Calu3 (cell line): ENCODE measurements around the gene RER1. TPM values are rescaled to one million over a fixed set of nuclear protein-coding genes. Genes with fewer than 3 reads are reported as not detected.

Experiments
- BruUV-seq: library from RNA; stranded (reverse); fragments of 400-500 nt; replicated peaks from 2 replicates; lab custom pipeline; 2021; lab: Mats Ljungman, UMichigan
- CTCF ChIA-PET: fragments of 300-600 bp; sonication (Branson Sonifier 250); formaldehyde crosslinking; loops from one replicate; lab custom pipeline; 2022; ENCODE audit warnings: antibody characterized with exemption; lab: Charles Lee
- DNase-seq: peaks from one replicate; pipeline ENCODE4 v3.0.0; 2022
- H3K27ac Mint-ChIP-seq: one replicate; pipeline ENCODE4 v1.8.0; 2022; ENCODE audit warnings: mixed read lengths; ENCODE audit not compliant: unreplicated experiment
- H3K27me3 Mint-ChIP-seq: one replicate; pipeline ENCODE4 v1.8.0; 2022; ENCODE audit warnings: mixed read lengths; ENCODE audit not compliant: unreplicated experiment
- H3K36me3 Mint-ChIP-seq: one replicate; pipeline ENCODE4 v1.8.0; 2022; ENCODE audit warnings: mild to moderate bottlenecking, moderate library complexity, mixed read lengths; ENCODE audit not compliant: insufficient read depth, unreplicated experiment
- H3K4me1 Mint-ChIP-seq: one replicate; pipeline ENCODE4 v1.8.0; 2022; ENCODE audit warnings: mild to moderate bottlenecking, low read depth, mixed read lengths; ENCODE audit not compliant: unreplicated experiment
- H3K4me3 Mint-ChIP-seq: one replicate; pipeline ENCODE4 v1.8.0; 2022; ENCODE audit warnings: mild to moderate bottlenecking, low read depth, moderate library complexity, mixed read lengths; ENCODE audit not compliant: unreplicated experiment
- H3K9me3 Mint-ChIP-seq: one replicate; pipeline ENCODE4 v1.8.0; 2022; ENCODE audit warnings: low read depth, mixed read lengths; ENCODE audit not compliant: unreplicated experiment
- intact Hi-C: fragments of 100-400 bp; cut with micrococcal nuclease; formaldehyde crosslinking; loops from one replicate; pipeline ENCODE4 v1.10.0; 2022; ENCODE audit not compliant: unreplicated experiment
- total RNA-seq: library from RNA; stranded (reverse); gene quantifications from 2 replicates; pipeline ENCODE4 v1.2.3, GENCODE V29; 2022
- TF ChIP-seq, protein P1 (sequence below): fragments of 200-600 bp; IDR thresholded peaks from one replicate; pipeline ENCODE4 v1.8.0; 2022; ENCODE audit warnings: antibody characterized with exemption; ENCODE audit not compliant: unreplicated experiment

RER1 gene
- total RNA-seq, 1 experiment from 2014 or later: 118 TPM

DNA sequence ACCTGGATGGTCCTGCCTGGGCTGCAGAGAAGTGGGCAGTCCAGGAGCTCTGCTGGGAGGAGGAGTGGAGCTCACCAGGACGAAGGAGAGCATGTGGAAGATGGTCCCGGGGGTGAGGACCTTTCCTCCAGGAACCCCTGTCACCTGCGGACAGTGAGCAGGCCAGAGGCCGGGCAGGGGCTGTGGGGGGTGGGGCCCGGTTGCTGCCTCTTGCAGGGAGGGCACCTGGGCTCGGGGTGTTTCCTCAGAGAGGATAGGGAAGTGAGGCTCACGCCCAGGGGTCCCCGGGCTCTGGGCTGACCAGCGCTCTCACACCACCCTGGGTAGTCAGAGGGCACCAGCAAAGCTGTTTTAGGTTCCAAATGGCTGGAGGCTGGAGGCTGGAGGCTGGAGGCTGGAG, 43.5 kb downstream of the RER1 start:
- no peak for DNase-seq
- Mint-ChIP-seq H3K9me3 (no peaks in the 10 kb centered on the region), H3K36me3 (no peaks in the 10 kb centered on the region), H3K4me3 (no peak overlapping the region), H3K27me3 (peaks cover 31% of the 10 kb centered on the region), H3K4me1 (no peaks in the 10 kb centered on the region), H3K27ac (no peak overlapping the region)
- no TSS peak for BruUV-seq
- intact Hi-C loops: no loop called here
- TF ChIP-seq, protein P1, sequence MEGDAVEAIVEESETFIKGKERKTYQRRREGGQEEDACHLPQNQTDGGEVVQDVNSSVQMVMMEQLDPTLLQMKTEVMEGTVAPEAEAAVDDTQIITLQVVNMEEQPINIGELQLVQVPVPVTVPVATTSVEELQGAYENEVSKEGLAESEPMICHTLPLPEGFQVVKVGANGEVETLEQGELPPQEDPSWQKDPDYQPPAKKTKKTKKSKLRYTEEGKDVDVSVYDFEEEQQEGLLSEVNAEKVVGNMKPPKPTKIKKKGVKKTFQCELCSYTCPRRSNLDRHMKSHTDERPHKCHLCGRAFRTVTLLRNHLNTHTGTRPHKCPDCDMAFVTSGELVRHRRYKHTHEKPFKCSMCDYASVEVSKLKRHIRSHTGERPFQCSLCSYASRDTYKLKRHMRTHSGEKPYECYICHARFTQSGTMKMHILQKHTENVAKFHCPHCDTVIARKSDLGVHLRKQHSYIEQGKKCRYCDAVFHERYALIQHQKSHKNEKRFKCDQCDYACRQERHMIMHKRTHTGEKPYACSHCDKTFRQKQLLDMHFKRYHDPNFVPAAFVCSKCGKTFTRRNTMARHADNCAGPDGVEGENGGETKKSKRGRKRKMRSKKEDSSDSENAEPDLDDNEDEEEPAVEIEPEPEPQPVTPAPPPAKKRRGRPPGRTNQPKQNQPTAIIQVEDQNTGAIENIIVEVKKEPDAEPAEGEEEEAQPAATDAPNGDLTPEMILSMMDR: no peak
- CTCF ChIA-PET: no interaction called here

DNA sequence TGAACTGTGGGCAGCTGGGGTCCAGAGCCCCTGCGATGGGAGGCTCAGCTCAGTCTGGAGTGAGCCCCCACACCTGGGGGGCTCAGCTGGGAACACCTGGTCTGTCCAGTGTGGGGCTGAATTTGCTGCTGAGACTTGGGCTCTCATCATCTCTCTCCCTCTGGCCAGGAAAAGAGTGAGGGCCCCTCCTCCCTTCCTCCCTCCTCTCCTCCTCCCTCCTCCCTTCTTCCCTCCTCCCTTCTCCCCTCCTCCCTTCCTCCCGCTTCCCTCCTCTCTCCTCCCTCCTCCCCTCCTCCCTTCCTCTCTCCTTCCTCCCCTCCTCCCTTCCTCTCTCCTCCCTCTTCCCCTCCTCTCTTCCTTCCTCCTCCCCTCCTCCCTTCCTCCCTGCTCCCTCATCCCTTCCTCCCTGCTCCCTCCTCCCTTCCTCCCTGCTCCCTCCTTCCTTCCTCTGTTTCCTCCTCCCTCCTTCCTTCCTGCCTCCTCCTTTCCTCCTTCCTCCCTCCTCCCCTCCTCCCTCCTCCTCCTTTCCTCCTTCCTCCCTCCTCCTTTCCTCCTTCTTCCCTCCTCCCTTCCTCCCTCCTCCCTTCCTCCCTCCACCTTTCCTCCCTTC, 44.2 kb downstream of the RER1 start:
- TF ChIP-seq, protein P1: no peak
- Mint-ChIP-seq H3K4me1 (no peaks in the 10 kb centered on the region), H3K27ac (no peak overlapping the region), H3K36me3 (no peaks in the 10 kb centered on the region), H3K9me3 (no peaks in the 10 kb centered on the region), H3K27me3 (peaks cover 32% of the 10 kb centered on the region), H3K4me3 (no peak overlapping the region)
- BruUV-seq: no TSS peak
- intact Hi-C loops: no loop called here
- no peak for DNase-seq
- CTCF ChIA-PET: no interaction called here

DNA sequence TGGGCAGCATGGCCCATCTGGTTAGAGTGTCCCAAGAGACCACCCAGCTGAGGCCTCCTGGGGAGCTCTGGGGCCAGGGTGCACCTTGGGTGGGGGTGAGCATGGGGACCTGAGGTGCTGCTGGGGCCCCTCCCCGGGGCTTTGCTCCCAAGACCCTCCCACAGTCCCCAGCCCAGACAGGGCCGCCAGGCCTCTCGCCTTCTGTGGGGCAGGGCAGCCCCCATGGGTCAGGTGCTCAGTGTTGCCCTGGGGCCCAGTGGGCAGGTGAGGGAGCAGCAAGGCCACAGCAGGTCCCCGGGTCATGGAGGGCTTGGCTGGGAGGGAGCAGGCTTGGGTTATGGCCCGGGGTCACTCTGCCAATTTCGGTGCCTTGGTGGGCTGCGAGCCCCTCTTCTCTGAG, 45.2 kb downstream of the RER1 start:
- Mint-ChIP-seq H3K4me1 (no peaks in the 10 kb centered on the region), H3K9me3 (no peaks in the 10 kb centered on the region), H3K27me3 (peaks cover 42% of the 10 kb centered on the region), H3K27ac (no peak overlapping the region), H3K36me3 (no peaks in the 10 kb centered on the region), H3K4me3 (no peak overlapping the region)
- no peak for DNase-seq
- TF ChIP-seq, protein P1: no peak
- BruUV-seq: no TSS peak
- intact Hi-C loops: no loop called here
- CTCF ChIA-PET: no interaction called here

DNA sequence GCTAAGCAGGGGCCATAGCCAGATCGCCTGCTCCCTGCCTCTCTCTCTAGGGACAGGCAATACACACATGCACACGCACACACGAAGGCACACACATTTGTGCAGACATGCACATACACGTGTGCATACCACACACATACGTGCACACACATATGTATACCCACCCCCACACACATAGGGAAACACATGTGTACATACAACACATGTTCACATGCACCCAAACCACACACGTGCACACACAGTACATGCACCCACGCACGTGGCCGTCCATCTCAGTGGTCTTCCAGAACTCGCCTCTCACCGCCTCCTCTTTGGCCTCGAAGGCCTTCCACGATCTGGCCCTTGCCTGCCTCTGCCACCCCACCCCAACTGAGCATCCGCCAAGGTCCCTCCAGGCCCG, 46.0 kb downstream of the RER1 start:
- CTCF ChIA-PET: no interaction called here
- H3K4me1 Mint-ChIP-seq: no peaks in the 10 kb centered on the region
- intact Hi-C loops: no loop called here
- peaks cover 50% of the 10 kb centered on the region for H3K27me3 Mint-ChIP-seq
- TF ChIP-seq, protein P1: no peak
- BruUV-seq: no TSS peak
- no peak for DNase-seq
- H3K36me3 Mint-ChIP-seq: no peaks in the 10 kb centered on the region
- no peak overlapping the region for H3K4me3 Mint-ChIP-seq
- no peak overlapping the region for H3K27ac Mint-ChIP-seq
- H3K9me3 Mint-ChIP-seq: no peaks in the 10 kb centered on the region
